HEK293 (cell line): ENCODE data around the gene TFE3.

Experiments
- KLF9 ChIP-seq: fragments of 450-650 bp; formaldehyde crosslinking; IDR thresholded peaks from 2 replicates; pipeline ENCODE4 v1.5.1; 2016; ENCODE audit warnings: missing biosample characterization, missing genetic modification characterization, low read depth
- MYNN ChIP-seq: fragments of 450-650 bp; formaldehyde crosslinking; IDR thresholded peaks from 2 replicates; pipeline ENCODE4 v1.5.1; 2016; ENCODE audit warnings: missing biosample characterization, missing genetic modification characterization, borderline replicate concordance
- ZEB2 ChIP-seq: fragments of 450-650 bp; formaldehyde crosslinking; IDR thresholded peaks from 2 replicates; pipeline ENCODE4 v1.5.1; 2016; ENCODE audit warnings: missing biosample characterization, missing genetic modification characterization
- ZNF133 ChIP-seq: fragments of 450-650 bp; formaldehyde crosslinking; IDR thresholded peaks from 2 replicates; pipeline ENCODE4 v1.5.1; 2016; ENCODE audit warnings: missing biosample characterization, missing genetic modification characterization
- ZNF266 ChIP-seq: fragments of 450-650 bp; formaldehyde crosslinking; IDR thresholded peaks from 2 replicates; pipeline ENCODE4 v1.5.1; 2016; ENCODE audit warnings: missing biosample characterization, missing genetic modification characterization, low read depth
- ZNF335 ChIP-seq: fragments of 450-650 bp; formaldehyde crosslinking; conservative IDR thresholded peaks from 2 replicates; pipeline ENCODE4 v1.5.1; 2016; ENCODE audit warnings: missing biosample characterization, missing genetic modification characterization
- ZNF610 ChIP-seq: fragments of 450-650 bp; formaldehyde crosslinking; IDR thresholded peaks from 2 replicates; pipeline ENCODE4 v1.5.1; 2016; ENCODE audit warnings: missing biosample characterization, missing genetic modification characterization, borderline replicate concordance
- TF ChIP-seq, protein P1 (sequence below): fragments of 450-650 bp; formaldehyde crosslinking; IDR thresholded peaks from 2 replicates; pipeline ENCODE4 v1.5.1; 2016; ENCODE audit warnings: missing biosample characterization, missing genetic modification characterization
- TF ChIP-seq, protein P2 (sequence below): fragments of 450-650 bp; formaldehyde crosslinking; IDR thresholded peaks from 2 replicates; pipeline ENCODE4 v1.5.1; 2016; ENCODE audit warnings: missing biosample characterization, missing genetic modification characterization
- TF ChIP-seq, protein P3 (sequence below): fragments of 450-650 bp; formaldehyde crosslinking; IDR thresholded peaks from 2 replicates; pipeline ENCODE4 v1.5.1; 2016; ENCODE audit warnings: missing biosample characterization, missing genetic modification characterization
- TF ChIP-seq, protein P4 (sequence below): fragments of 450-650 bp; formaldehyde crosslinking; IDR thresholded peaks from 2 replicates; pipeline ENCODE4 v1.5.1; 2016; ENCODE audit warnings: missing biosample characterization, missing genetic modification characterization
- TF ChIP-seq, protein P5 (sequence below): sonication (generic); formaldehyde crosslinking; IDR thresholded peaks from 2 replicates; pipeline ENCODE4 v1.8.1; 2022; ENCODE audit warnings: mild to moderate bottlenecking, moderate library complexity, missing genetic modification reagents
- TF ChIP-seq, protein P6 (sequence below): fragments of 450-650 bp; IDR thresholded peaks from 2 replicates; pipeline ENCODE4 v1.5.1; 2018; ENCODE audit warnings: missing biosample characterization, mild to moderate bottlenecking, missing genetic modification characterization

DNA sequence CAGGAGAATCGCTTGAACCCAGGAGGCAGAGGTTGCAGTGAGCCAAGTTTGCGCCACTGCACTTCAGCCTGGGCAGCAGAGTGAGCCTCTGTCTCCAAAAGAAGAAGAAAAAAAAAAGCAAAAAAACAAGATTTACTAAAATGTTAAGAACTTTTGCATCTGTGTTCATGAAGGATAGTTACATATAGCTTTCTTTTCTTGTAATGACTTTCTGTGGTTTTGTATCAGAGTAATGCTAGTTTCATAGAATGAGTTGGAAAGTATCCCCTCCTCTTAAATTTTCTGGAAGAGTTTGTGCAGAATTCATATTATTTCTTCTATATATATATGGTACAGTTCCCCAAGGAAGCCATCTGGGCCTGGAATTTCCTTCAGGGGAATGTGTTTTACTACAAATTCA, 24.1 kb downstream of the TFE3 start:
- TF ChIP-seq ZNF133: no peak
- TF ChIP-seq ZNF266 (tag by site-specific recombination): no peak
- TF ChIP-seq, protein P1, sequence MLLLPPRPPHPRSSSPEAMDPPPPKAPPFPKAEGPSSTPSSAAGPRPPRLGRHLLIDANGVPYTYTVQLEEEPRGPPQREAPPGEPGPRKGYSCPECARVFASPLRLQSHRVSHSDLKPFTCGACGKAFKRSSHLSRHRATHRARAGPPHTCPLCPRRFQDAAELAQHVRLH (tag by site-specific recombination): no peak
- TF ChIP-seq, protein P2, sequence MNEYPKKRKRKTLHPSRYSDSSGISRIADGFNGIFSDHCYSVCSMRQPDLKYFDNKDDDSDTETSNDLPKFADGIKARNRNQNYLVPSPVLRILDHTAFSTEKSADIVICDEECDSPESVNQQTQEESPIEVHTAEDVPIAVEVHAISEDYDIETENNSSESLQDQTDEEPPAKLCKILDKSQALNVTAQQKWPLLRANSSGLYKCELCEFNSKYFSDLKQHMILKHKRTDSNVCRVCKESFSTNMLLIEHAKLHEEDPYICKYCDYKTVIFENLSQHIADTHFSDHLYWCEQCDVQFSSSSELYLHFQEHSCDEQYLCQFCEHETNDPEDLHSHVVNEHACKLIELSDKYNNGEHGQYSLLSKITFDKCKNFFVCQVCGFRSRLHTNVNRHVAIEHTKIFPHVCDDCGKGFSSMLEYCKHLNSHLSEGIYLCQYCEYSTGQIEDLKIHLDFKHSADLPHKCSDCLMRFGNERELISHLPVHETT (tag by site-specific recombination): no peak
- TF ChIP-seq ZNF335 (tag by site-specific recombination): no peak
- TF ChIP-seq, protein P3, sequence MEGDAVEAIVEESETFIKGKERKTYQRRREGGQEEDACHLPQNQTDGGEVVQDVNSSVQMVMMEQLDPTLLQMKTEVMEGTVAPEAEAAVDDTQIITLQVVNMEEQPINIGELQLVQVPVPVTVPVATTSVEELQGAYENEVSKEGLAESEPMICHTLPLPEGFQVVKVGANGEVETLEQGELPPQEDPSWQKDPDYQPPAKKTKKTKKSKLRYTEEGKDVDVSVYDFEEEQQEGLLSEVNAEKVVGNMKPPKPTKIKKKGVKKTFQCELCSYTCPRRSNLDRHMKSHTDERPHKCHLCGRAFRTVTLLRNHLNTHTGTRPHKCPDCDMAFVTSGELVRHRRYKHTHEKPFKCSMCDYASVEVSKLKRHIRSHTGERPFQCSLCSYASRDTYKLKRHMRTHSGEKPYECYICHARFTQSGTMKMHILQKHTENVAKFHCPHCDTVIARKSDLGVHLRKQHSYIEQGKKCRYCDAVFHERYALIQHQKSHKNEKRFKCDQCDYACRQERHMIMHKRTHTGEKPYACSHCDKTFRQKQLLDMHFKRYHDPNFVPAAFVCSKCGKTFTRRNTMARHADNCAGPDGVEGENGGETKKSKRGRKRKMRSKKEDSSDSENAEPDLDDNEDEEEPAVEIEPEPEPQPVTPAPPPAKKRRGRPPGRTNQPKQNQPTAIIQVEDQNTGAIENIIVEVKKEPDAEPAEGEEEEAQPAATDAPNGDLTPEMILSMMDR (tag by site-specific recombination): no peak
- TF ChIP-seq, protein P4, sequence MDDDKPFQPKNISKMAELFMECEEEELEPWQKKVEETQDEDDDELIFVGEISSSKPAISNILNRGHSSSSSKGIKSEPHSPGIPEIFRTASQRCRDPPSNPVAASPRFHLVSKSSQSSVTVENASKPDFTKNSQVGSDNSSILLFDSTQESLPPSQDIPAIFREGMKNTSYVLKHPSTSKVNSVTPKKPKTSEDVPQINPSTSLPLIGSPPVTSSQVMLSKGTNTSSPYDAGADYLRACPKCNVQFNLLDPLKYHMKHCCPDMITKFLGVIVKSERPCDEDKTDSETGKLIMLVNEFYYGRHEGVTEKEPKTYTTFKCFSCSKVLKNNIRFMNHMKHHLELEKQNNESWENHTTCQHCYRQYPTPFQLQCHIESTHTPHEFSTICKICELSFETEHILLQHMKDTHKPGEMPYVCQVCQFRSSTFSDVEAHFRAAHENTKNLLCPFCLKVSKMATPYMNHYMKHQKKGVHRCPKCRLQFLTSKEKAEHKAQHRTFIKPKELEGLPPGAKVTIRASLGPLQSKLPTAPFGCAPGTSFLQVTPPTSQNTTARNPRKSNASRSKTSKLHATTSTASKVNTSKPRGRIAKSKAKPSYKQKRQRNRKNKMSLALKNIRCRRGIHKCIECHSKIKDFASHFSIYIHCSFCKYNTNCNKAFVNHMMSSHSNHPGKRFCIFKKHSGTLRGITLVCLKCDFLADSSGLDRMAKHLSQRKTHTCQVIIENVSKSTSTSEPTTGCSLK (tag by site-specific recombination): no peak
- no peak for TF ChIP-seq ZNF610
- no peak for TF ChIP-seq KLF9 (tag by site-specific recombination)
- TF ChIP-seq, protein P5, sequence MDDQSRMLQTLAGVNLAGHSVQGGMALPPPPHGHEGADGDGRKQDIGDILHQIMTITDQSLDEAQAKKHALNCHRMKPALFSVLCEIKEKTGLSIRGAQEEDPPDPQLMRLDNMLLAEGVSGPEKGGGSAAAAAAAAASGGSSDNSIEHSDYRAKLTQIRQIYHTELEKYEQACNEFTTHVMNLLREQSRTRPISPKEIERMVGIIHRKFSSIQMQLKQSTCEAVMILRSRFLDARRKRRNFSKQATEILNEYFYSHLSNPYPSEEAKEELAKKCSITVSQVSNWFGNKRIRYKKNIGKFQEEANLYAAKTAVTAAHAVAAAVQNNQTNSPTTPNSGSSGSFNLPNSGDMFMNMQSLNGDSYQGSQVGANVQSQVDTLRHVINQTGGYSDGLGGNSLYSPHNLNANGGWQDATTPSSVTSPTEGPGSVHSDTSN: no peak
- no peak for TF ChIP-seq ZEB2 (tag by site-specific recombination)
- TF ChIP-seq, protein P6, sequence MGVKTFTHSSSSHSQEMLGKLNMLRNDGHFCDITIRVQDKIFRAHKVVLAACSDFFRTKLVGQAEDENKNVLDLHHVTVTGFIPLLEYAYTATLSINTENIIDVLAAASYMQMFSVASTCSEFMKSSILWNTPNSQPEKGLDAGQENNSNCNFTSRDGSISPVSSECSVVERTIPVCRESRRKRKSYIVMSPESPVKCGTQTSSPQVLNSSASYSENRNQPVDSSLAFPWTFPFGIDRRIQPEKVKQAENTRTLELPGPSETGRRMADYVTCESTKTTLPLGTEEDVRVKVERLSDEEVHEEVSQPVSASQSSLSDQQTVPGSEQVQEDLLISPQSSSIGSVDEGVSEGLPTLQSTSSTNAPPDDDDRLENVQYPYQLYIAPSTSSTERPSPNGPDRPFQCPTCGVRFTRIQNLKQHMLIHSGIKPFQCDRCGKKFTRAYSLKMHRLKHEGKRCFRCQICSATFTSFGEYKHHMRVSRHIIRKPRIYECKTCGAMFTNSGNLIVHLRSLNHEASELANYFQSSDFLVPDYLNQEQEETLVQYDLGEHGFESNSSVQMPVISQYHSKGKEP (tag by site-specific recombination): no peak
- no peak for TF ChIP-seq MYNN (tag by site-specific recombination)
